ENCODE measurements around the gene KCNN3. TPM values are rescaled to one million over a fixed set of nuclear protein-coding genes. Genes with fewer than 3 reads are reported as not detected.
"Not testable (repeated sequence)": the region's sequence is repeated elsewhere in the genome, so short reads cannot be mapped to it uniquely, and the experiment has no call there.

The KCNN3 gene
- total RNA-seq: 0.07 and 0.09 TPM in 2 replicates

- intact Hi-C loops (cut with micrococcal nuclease): loop anchor here (10.0 kb wide), 2 partner anchors 65 to 95 kb away; partner anchors contain the start of gene PMVK
Observed at GRCh38 chr1:154870115-154870571, at the start of gene KCNN3. KCNN3 (minus strand) TSS chr1:154870281; CDS start chr1:154869964, 317 bp downstream.

GRCh38 chr1:154913273-154913672, 43.2 kb upstream of the KCNN3 start:
- intact Hi-C loops (cut with micrococcal nuclease): no loop called here

GRCh38 chr1:154912755-154913154, 42.7 kb upstream of the KCNN3 start:
- intact Hi-C loops (cut with micrococcal nuclease): no loop called here

- intact Hi-C loops (cut with micrococcal nuclease): no loop called here
Observed at GRCh38 chr1:154911691-154912550, 41.8 kb upstream of the KCNN3 start.

GRCh38 chr1:154910851-154911250, 40.8 kb upstream of the KCNN3 start:
- intact Hi-C loops (cut with micrococcal nuclease): no loop called here

GRCh38 chr1:154908937-154909336, 38.9 kb upstream of the KCNN3 start:
- intact Hi-C loops (cut with micrococcal nuclease): no loop called here

GRCh38 chr1:154908129-154908528, 38.0 kb upstream of the KCNN3 start:
- intact Hi-C loops (cut with micrococcal nuclease): not testable (repeated sequence)

- intact Hi-C loops (cut with micrococcal nuclease): no loop called here
Observed at GRCh38 chr1:154906621-154907081, 36.6 kb upstream of the KCNN3 start.

- intact Hi-C loops (cut with micrococcal nuclease): no loop called here
Observed at GRCh38 chr1:154902938-154903566, 33.0 kb upstream of the KCNN3 start.

- intact Hi-C loops (cut with micrococcal nuclease): no loop called here
Observed at GRCh38 chr1:154901591-154901990, 31.5 kb upstream of the KCNN3 start.

GRCh38 chr1:154899041-154899440, 29.0 kb upstream of the KCNN3 start:
- intact Hi-C loops (cut with micrococcal nuclease): no loop called here

GRCh38 chr1:154896771-154897286, 26.7 kb upstream of the KCNN3 start:
- intact Hi-C loops (cut with micrococcal nuclease): no loop called here

- intact Hi-C loops (cut with micrococcal nuclease): no loop called here
Observed at GRCh38 chr1:154895798-154896197, 25.7 kb upstream of the KCNN3 start.

- intact Hi-C loops (cut with micrococcal nuclease): no loop called here
Observed at GRCh38 chr1:154891452-154891851, 21.4 kb upstream of the KCNN3 start.

GRCh38 chr1:154888757-154889156, 18.7 kb upstream of the KCNN3 start:
- intact Hi-C loops (cut with micrococcal nuclease): no loop called here

- intact Hi-C loops (cut with micrococcal nuclease): no loop called here
Observed at GRCh38 chr1:154886281-154887015, 16.4 kb upstream of the KCNN3 start.

- intact Hi-C loops (cut with micrococcal nuclease): no loop called here
Observed at GRCh38 chr1:154884869-154885701, 15.0 kb upstream of the KCNN3 start.

GRCh38 chr1:154883919-154884868, 14.1 kb upstream of the KCNN3 start:
- intact Hi-C loops (cut with micrococcal nuclease): no loop called here

GRCh38 chr1:154881820-154882535, 11.9 kb upstream of the KCNN3 start:
- intact Hi-C loops (cut with micrococcal nuclease): no loop called here
